GM23338 (cell line): ENCODE results near the gene LCN12. TPM values are rescaled to one million over a fixed set of nuclear protein-coding genes. Genes with fewer than 3 reads are reported as not detected.
A peak's percentile ranks its signal among the peaks of the same experiment; 100 is the strongest.

Source experiments
- ATAC-seq: fragments of 200-7000 bp; cut with Tn5 transposase; 3 replicates; pipeline ENCODE4 v1.9.1; 2020
- DNase-seq: peaks from one replicate; pipeline ENCODE4 v3.0.0-alpha.2; 2015; ENCODE audit warnings: low spot score
- H2AFZ ChIP-seq: fragments of 200-600 bp; sonication (generic); 2 replicates; pipeline ENCODE4 v1.8.0; 2016; ENCODE audit warnings: antibody characterized with exemption, mild to moderate bottlenecking, moderate library complexity
- H3F3A ChIP-seq: fragments of 200-600 bp; sonication (generic); replicated peaks from 2 replicates; pipeline ENCODE4 v1.8.0; 2017; ENCODE audit warnings: antibody characterized with exemption, mixed run types, low read depth
- H3K27ac ChIP-seq: fragments of 200-600 bp; sonication (generic); 2 replicates; pipeline ENCODE4 v1.6.1; 2016; ENCODE audit warnings: low read depth
- H3K27me3 ChIP-seq: fragments of 200-600 bp; sonication (generic); 2 replicates; pipeline ENCODE4 v1.8.0; 2016; ENCODE audit warnings: mild to moderate bottlenecking, mixed run types, moderate library complexity; ENCODE audit not compliant: insufficient read depth
- H3K36me3 ChIP-seq: fragments of 200-600 bp; sonication (generic); 2 replicates; pipeline ENCODE4 v1.8.0; 2016; ENCODE audit warnings: mild to moderate bottlenecking; ENCODE audit not compliant: insufficient read depth
- H3K4me1 ChIP-seq: fragments of 200-600 bp; sonication (generic); 2 replicates; pipeline ENCODE4 v1.8.0; 2016; ENCODE audit warnings: mild to moderate bottlenecking, moderate library complexity; ENCODE audit not compliant: insufficient read depth
- H3K4me2 ChIP-seq: fragments of 200-600 bp; sonication (generic); 2 replicates; pipeline ENCODE4 v1.7.1; 2017; ENCODE audit warnings: mixed run types
- H3K4me3 ChIP-seq: fragments of 200-600 bp; sonication (generic); 2 replicates; pipeline ENCODE4 v1.6.1; 2016; ENCODE audit warnings: mixed run types
- H3K79me2 ChIP-seq: fragments of 200-600 bp; sonication (generic); replicated peaks from 2 replicates; pipeline ENCODE4 v1.8.0; 2017; ENCODE audit warnings: mild to moderate bottlenecking; ENCODE audit not compliant: insufficient read depth
- H3K9me2 ChIP-seq: fragments of 200-600 bp; sonication (generic); 2 replicates; pipeline ENCODE4 v1.8.0; 2017; ENCODE audit not compliant: insufficient read depth
- H4K20me1 ChIP-seq: fragments of 200-600 bp; sonication (generic); replicated peaks from 2 replicates; pipeline ENCODE4 v1.8.0; 2017; ENCODE audit warnings: mild to moderate bottlenecking; ENCODE audit not compliant: insufficient read depth
- H3K27ac Mint-ChIP-seq: 2 replicates; pipeline ENCODE4 v1.8.0; 2020; ENCODE audit warnings: inconsistent platforms, mild to moderate bottlenecking, moderate library complexity, mixed read lengths
- H3K27me3 Mint-ChIP-seq: 3 replicates; pipeline ENCODE4 v1.8.0; 2022; ENCODE audit warnings: low read depth, mild to moderate bottlenecking, moderate library complexity, mixed read lengths, inconsistent platforms; ENCODE audit not compliant: insufficient read depth, poor library complexity
- H3K36me3 Mint-ChIP-seq: 3 replicates; pipeline ENCODE4 v1.8.0; 2021; ENCODE audit warnings: low read depth, mild to moderate bottlenecking, inconsistent platforms, moderate library complexity, mixed read lengths
- H3K4me1 Mint-ChIP-seq: 3 replicates; pipeline ENCODE4 v1.8.0; 2020; ENCODE audit warnings: mild to moderate bottlenecking, inconsistent platforms, mixed read lengths
- H3K4me3 Mint-ChIP-seq: 3 replicates; pipeline ENCODE4 v1.8.0; 2021; ENCODE audit warnings: moderate library complexity, mild to moderate bottlenecking, inconsistent platforms, mixed read lengths
- H3K9me3 Mint-ChIP-seq: 3 replicates; pipeline ENCODE4 v1.8.0; 2020; ENCODE audit warnings: moderate library complexity, mild to moderate bottlenecking, inconsistent platforms, mixed read lengths
- CTCF ChIP-seq, 2 experiments: fragments of 200-600 bp in 1 of 2; sonication (generic) in 1 of 2; conservative IDR thresholded peaks; 2 replicates each; pipeline versions ENCODE4 v1.5.1 to v1.6.1; 2016 to 2017; ENCODE audit warnings: antibody characterized with exemption in 2 of 2, low read depth in 2 of 2, mild to moderate bottlenecking in 2 of 2, moderate library complexity in 1 of 2
- POLR2AphosphoS5 ChIP-seq: IDR thresholded peaks from 2 replicates; pipeline ENCODE4 v1.6.1; 2016; ENCODE audit warnings: antibody characterized with exemption, low read depth
- ZNF462 ChIP-seq: fragments of 250-450 bp; sonication (Bioruptor Pico); IDR thresholded peaks from 2 replicates; pipeline ENCODE4 v1.5.0; 2020; ENCODE audit warnings: mild to moderate bottlenecking, moderate library complexity
- polyA plus RNA-seq: library from polyadenylated mRNA; unstranded; fragments of >200 nt; fragmentation: Nextera tagmentation; extraction: Ambion mirVana; gene quantifications from 2 replicates; pipeline ENCODE4 v1.2.1, GENCODE V29; 2016
- total RNA-seq: library from RNA; depleted of rRNA; stranded (reverse); fragments of >200 nt; shearing (Covaris generic); gene quantifications from 2 replicates; pipeline ENCODE4 v1.2.3, GENCODE V29; 2014
- TF ChIP-seq, protein P1 (sequence below): IDR thresholded peaks from 2 replicates; pipeline ENCODE4 v1.6.1; 2016; ENCODE audit warnings: antibody characterized with exemption

The LCN12 gene
- total and polyA plus RNA-seq, 2 experiments from 2014 or later = 0.39 to 0.69 TPM

DNA sequence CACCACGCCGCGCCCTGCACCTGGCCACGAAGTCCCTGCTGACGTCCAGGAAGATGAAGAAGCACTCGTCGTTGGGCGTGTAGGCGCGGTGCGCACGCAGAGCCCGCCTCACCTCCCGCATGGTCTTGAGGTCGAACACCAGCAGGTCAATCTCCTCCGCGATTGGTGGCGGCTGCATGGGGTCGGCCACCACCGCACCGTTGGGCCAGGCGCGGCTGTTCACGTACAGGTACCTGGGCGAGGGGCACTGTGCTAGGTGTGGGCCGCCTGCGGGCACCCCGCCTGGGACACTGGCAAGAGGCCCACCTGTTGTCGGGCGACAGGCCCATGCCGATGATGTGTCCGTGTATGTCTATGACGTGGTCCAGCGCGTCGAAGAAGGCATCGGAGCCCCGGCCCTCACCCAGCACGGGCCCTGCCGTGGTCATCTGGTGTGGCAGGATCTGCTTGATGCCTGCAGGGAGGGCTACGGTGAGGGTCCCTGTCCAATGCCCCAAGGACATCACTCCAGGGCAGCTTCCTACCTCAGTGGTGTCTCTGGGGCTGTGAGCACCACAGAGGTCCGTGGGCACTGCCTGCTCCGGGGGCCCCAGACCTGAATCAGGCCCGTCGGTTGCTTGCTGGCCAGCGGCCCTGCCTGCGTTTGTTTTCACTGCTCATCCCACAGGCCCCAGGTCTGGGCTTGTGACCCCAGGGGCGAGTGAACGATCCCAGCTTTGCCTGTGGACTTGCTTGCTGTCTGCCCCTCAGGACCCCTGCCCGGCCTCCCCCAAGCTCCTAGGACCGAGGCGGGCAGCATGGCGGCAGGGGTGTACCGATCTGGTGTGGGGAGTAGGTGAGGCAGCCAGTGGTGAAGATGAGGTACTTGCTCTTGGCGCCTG lies 10.6 kb upstream of the LCN12 start:
- Mint-ChIP-seq H3K4me1 (peaks cover 5% of the 10 kb centered on the region), H3K4me3 (no peak overlapping the region), H3K27me3 (peaks cover 12% of the 10 kb centered on the region), H3K36me3 (peaks cover 34% of the 10 kb centered on the region), H3K27ac (no peak overlapping the region), H3K9me3 (no peaks in the 10 kb centered on the region)
- Histone ChIP-seq H3K27ac (no peak overlapping the region), H3K27me3 (no peaks in the 10 kb centered on the region), H3K4me1 (no peaks in the 10 kb centered on the region; the same call in 1 of the 2 replicates), H3K79me2 (0 out of 2 replicates have a peak, but pooled peaks cover 5% of the 10 kb centered on the region), H3K9me2 (no peaks in the 10 kb centered on the region), H2AFZ (no peak overlapping the region), H3K4me2 (no peak overlapping the region), H3F3A (0 out of 2 replicates have a peak, but pooled peaks cover 3% of the 10 kb centered on the region), H3K4me3 (no peak overlapping the region), H4K20me1 (peaks cover 9% of the 10 kb centered on the region), H3K36me3 (no peaks in the 10 kb centered on the region)
- no peak for ATAC-seq
- DNase-seq = no peak
- TF ChIP-seq CTCF (conservative IDR thresholded peaks at IDR 0.05; ENCODE audit: low read depth in 2 of 2) = no peak
- 0 out of 2 replicates have a peak, but pooled peaks have one; percentile 18 for TF ChIP-seq POLR2AphosphoS5
- TF ChIP-seq, protein P1, sequence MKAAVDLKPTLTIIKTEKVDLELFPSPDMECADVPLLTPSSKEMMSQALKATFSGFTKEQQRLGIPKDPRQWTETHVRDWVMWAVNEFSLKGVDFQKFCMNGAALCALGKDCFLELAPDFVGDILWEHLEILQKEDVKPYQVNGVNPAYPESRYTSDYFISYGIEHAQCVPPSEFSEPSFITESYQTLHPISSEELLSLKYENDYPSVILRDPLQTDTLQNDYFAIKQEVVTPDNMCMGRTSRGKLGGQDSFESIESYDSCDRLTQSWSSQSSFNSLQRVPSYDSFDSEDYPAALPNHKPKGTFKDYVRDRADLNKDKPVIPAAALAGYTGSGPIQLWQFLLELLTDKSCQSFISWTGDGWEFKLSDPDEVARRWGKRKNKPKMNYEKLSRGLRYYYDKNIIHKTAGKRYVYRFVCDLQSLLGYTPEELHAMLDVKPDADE = no peak

DNA sequence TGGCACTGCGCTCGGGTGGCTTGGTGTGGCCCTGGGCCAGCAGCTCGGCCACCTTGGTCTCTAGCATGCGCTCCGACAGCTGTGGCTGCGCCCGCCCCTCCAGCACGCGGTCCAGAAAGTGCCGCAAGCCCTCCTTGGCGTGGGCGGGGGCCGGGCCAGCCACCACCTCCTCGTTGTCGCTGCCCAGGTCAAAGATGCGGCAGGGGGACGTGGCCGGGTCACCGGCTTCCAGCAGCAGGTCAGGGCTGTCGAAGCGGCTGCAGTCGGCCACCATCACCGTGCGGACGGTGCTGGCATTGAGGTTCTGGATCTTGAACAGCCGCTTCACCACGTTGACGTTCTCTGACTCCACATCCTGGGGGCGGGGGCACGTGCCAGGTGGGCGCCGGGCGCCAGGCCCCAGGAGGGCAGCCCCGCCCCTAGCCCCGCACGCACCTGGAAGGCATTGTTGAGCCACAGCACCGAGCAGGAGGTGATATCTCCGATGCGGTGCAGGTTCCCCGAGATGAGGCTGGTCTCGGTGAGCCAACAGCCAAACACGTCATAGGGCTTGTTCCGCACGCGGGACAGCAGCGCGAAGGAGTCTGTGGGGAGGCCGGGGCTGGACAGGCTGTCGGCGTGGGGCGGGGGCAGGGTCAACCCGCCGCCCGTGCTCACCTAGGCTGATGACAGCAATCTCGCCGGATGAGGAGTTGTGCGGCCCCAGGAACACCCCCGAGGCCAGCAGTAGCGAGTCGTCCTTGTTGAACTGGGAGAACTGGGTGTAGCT lies 9.8 kb upstream of the LCN12 start:
- Histone ChIP-seq H3K36me3 (no peaks in the 10 kb centered on the region), H3K79me2 (0 out of 2 replicates have a peak, but pooled peaks cover 5% of the 10 kb centered on the region), H3F3A (0 out of 2 replicates have a peak, but pooled peaks cover 3% of the 10 kb centered on the region), H2AFZ (no peak overlapping the region), H3K4me2 (no peak overlapping the region), H3K4me3 (no peak overlapping the region), H3K27me3 (no peaks in the 10 kb centered on the region), H4K20me1 (peaks cover 3% of the 10 kb centered on the region), H3K4me1 (no peaks in the 10 kb centered on the region; the same call in 1 of the 2 replicates), H3K9me2 (no peaks in the 10 kb centered on the region), H3K27ac (no peak overlapping the region)
- Mint-ChIP-seq H3K27ac (no peak overlapping the region), H3K4me1 (peaks cover 7% of the 10 kb centered on the region), H3K36me3 (peaks cover 29% of the 10 kb centered on the region), H3K4me3 (no peak overlapping the region; the same call in 2 of the 3 replicates), H3K27me3 (peaks cover 12% of the 10 kb centered on the region), H3K9me3 (no peaks in the 10 kb centered on the region)
- no peak for ATAC-seq
- no peak for DNase-seq
- TF ChIP-seq, protein P1 = no peak
- no peak for TF ChIP-seq ZNF462
- TF ChIP-seq CTCF (conservative IDR thresholded peaks at IDR 0.05; ENCODE audit: low read depth in 2 of 2) = no peak
